HCT116 (cell line): ENCODE data around the gene ADGRG4. TPM values are rescaled to one million over a fixed set of nuclear protein-coding genes. Genes with fewer than 3 reads are reported as not detected.

Experiments
- ATAC-seq: fragments of 200-7000 bp; cut with Tn5 transposase; 2 replicates; pipeline ENCODE4 v1.9.1; 2020; ENCODE audit warnings: mild to moderate bottlenecking, moderate library complexity
- BruUV-seq: library from RNA; stranded (reverse); fragments of 400-500 nt; replicated peaks from 2 replicates; lab custom pipeline; 2021; lab: Mats Ljungman, UMichigan
- CTCF ChIA-PET: fragments of 300-600 bp; sonication (Branson Sonifier 250); formaldehyde crosslinking; loops from one replicate; lab custom pipeline; 2021; ENCODE audit warnings: antibody characterized with exemption; lab: Charles Lee
- POLR2A ChIA-PET: fragments of 300-600, 350-600 bp; sonication (Branson Sonifier 250); formaldehyde crosslinking; loops from one replicate; lab custom pipeline; 2021; ENCODE audit warnings: antibody characterized with exemption; lab: Charles Lee
- RAD21 ChIA-PET, 2 experiments: fragments of 300-600 bp; sonication (Branson Sonifier 250); formaldehyde crosslinking; loops; one replicate each; lab custom pipeline; 2023; ENCODE audit warnings: low total read pairs in 2 of 2; ENCODE audit not compliant: uncharacterized antibody in 2 of 2, unreplicated experiment in 2 of 2, low non-redundant PET in 1 of 2; lab: Charles Lee
- DNase-seq: peaks from one replicate; pipeline ENCODE4 v3.0.0-alpha.2; 2010; ENCODE audit warnings: low read depth, low spot score
- H2AFZ ChIP-seq: fragments of 200-600 bp; shearing (Covaris generic), sonication (generic); 2 replicates; pipeline ENCODE4 v1.6.1; 2017; ENCODE audit warnings: low read depth, mixed run types, mixed read lengths, antibody characterized with exemption, low read length; ENCODE audit not compliant: poor library complexity, severe bottlenecking
- H3K27ac ChIP-seq: 2 replicates; pipeline ENCODE4 v1.5.1; 2012; ENCODE audit warnings: low read depth, low read length
- H3K27me3 ChIP-seq: fragments of 200-600 bp; sonication (generic); 2 replicates; pipeline ENCODE4 v1.6.1; 2016; ENCODE audit warnings: mixed run types, low read length, mixed read lengths; ENCODE audit not compliant: insufficient read depth
- H3K36me3 ChIP-seq, 2 experiments: fragments of 200-500 bp in 1 of 2; fragments of 200-600 bp in 1 of 2; sonication (Bioruptor generic) in 1 of 2; sonication (generic) in 1 of 2; 2 replicates each; pipeline versions ENCODE4 v1.5.1 to v1.6.1; 2014 to 2016; ENCODE audit warnings: low read length in 2 of 2, inconsistent platforms in 1 of 2, mixed read lengths in 1 of 2, mixed run types in 1 of 2; ENCODE audit not compliant: insufficient read depth in 2 of 2, control insufficient read depth in 1 of 2
- H3K4me1 ChIP-seq, 2 experiments: fragments of 200-600 bp in 1 of 2; sonication (generic) in 1 of 2; 2 replicates each; pipeline versions ENCODE4 v1.5.1 to v1.6.1; 2012 to 2017; ENCODE audit warnings: low read length in 2 of 2, inconsistent platforms in 1 of 2, mild to moderate bottlenecking in 1 of 2, mixed read lengths in 1 of 2, mixed run types in 1 of 2, moderate library complexity in 1 of 2; ENCODE audit not compliant: insufficient read depth in 2 of 2, control insufficient read depth in 1 of 2
- H3K4me2 ChIP-seq: fragments of 200-600 bp; sonication (generic); 2 replicates; pipeline ENCODE4 v1.6.1; 2017; ENCODE audit warnings: mixed run types, low read length, mixed read lengths
- H3K4me3 ChIP-seq, 2 experiments: fragments of 200-600 bp in 1 of 2; sonication (generic) in 1 of 2; replicated peaks in 1 of 2; 2 replicates each; pipeline ENCODE4 v1.5.1; 2011 to 2016; ENCODE audit warnings: low read length in 2 of 2, control low read depth in 1 of 2, low read depth in 1 of 2, mild to moderate bottlenecking in 1 of 2, mixed read lengths in 1 of 2, mixed run types in 1 of 2
- H3K79me2 ChIP-seq: fragments of 200-600 bp; sonication (generic); 2 replicates; pipeline ENCODE4 v1.6.1; 2017; ENCODE audit warnings: mild to moderate bottlenecking, mixed run types, low read length, moderate library complexity, mixed read lengths; ENCODE audit not compliant: insufficient read depth
- H3K9ac ChIP-seq: fragments of 200-600 bp; sonication (generic); 2 replicates; pipeline ENCODE4 v1.6.1; 2016; ENCODE audit warnings: low read length, mixed read lengths
- H3K9me2 ChIP-seq: fragments of 200-600 bp; sonication (generic), shearing (Covaris generic); 2 replicates; pipeline ENCODE4 v1.6.1; 2017; ENCODE audit warnings: mixed run types, mild to moderate bottlenecking, moderate library complexity; ENCODE audit not compliant: insufficient read depth
- H3K9me3 ChIP-seq, 2 experiments: fragments of 200-500 bp in 1 of 2; fragments of 200-600 bp in 1 of 2; sonication (Bioruptor generic) in 1 of 2; sonication (generic) in 1 of 2; 2 replicates each; pipeline ENCODE4 v1.6.1; 2014 to 2017; ENCODE audit warnings: low read length in 2 of 2, mixed read lengths in 2 of 2, inconsistent platforms in 1 of 2, low read depth in 1 of 2, mild to moderate bottlenecking in 1 of 2, mixed run types in 1 of 2, moderate library complexity in 1 of 2; ENCODE audit not compliant: control insufficient read depth in 1 of 2, insufficient read depth in 1 of 2
- H4K20me1 ChIP-seq: fragments of 200-600 bp; sonication (generic), shearing (Covaris generic); 2 replicates; pipeline ENCODE4 v1.6.1; 2017; ENCODE audit warnings: mixed run types, mild to moderate bottlenecking, moderate library complexity; ENCODE audit not compliant: insufficient read depth
- CBX3 ChIP-seq: IDR thresholded peaks from 2 replicates; pipeline ENCODE4 v1.6.1; 2012; ENCODE audit warnings: low read depth
- CTCF ChIP-seq, 3 experiments: fragments of 200-600 bp in 1 of 3; sonication (generic) in 1 of 3; IDR thresholded peaks in 2 of 3; conservative IDR thresholded peaks in 1 of 3; 2 replicates each; pipeline ENCODE4 v1.5.1; 2012 to 2017; ENCODE audit warnings: low read depth in 2 of 3, low read length in 2 of 3, antibody characterized with exemption in 1 of 3, borderline replicate concordance in 1 of 3, control low read depth in 1 of 3, mild to moderate bottlenecking in 1 of 3, mixed read lengths in 1 of 3, mixed run types in 1 of 3, moderate library complexity in 1 of 3; ENCODE audit not compliant: insufficient read depth in 1 of 3
- EGR1 ChIP-seq: IDR thresholded peaks from 2 replicates; pipeline ENCODE4 v1.6.1; 2012; ENCODE audit warnings: low read depth
- ELF1 ChIP-seq: IDR thresholded peaks from 2 replicates; pipeline ENCODE4 v1.6.1; 2012; ENCODE audit warnings: low read depth, borderline replicate concordance
- EZH2 ChIP-seq: fragments of 200-600 bp; sonication (generic); IDR thresholded peaks from 2 replicates; pipeline ENCODE4 v1.6.1; 2017; ENCODE audit warnings: antibody characterized with exemption, mixed run types
- EZH2phosphoT487 ChIP-seq: fragments of 200-600 bp; IDR thresholded peaks from 2 replicates; pipeline ENCODE4 v1.6.1; 2018; ENCODE audit warnings: antibody characterized with exemption, borderline replicate concordance
- FOSL1 ChIP-seq: IDR thresholded peaks from 2 replicates; pipeline ENCODE4 v1.6.1; 2012; ENCODE audit warnings: low read depth
- JUND ChIP-seq: IDR thresholded peaks from 2 replicates; pipeline ENCODE4 v1.6.1; 2012
- MAX ChIP-seq: IDR thresholded peaks from 2 replicates; pipeline ENCODE4 v1.6.1; 2012
- POLR2A ChIP-seq: IDR thresholded peaks from 2 replicates; pipeline ENCODE4 v1.7.0; 2011; ENCODE audit warnings: borderline replicate concordance; ENCODE audit not compliant: insufficient read depth, insufficient read length; ENCODE audit errors: extremely low read depth
- POLR2AphosphoS5 ChIP-seq: IDR thresholded peaks from 2 replicates; pipeline ENCODE4 v1.6.1; 2011; ENCODE audit warnings: mild to moderate bottlenecking, low read depth, low read length, moderate library complexity
- RAD21 ChIP-seq: IDR thresholded peaks from 2 replicates; pipeline ENCODE4 v1.6.1; 2012; ENCODE audit warnings: low read depth, mild to moderate bottlenecking
- REST ChIP-seq: IDR thresholded peaks from 2 replicates; pipeline ENCODE4 v1.6.1; 2012; ENCODE audit warnings: low read depth
- SIN3A ChIP-seq: IDR thresholded peaks from 2 replicates; pipeline ENCODE4 v1.6.1; 2012; ENCODE audit warnings: low read depth
- SRF ChIP-seq: IDR thresholded peaks from 2 replicates; pipeline ENCODE4 v1.6.1; 2012; ENCODE audit warnings: low read depth
- TCF7L2 ChIP-seq: IDR thresholded peaks from 2 replicates; pipeline ENCODE4 v1.7.0; 2011; ENCODE audit warnings: borderline replicate concordance, inconsistent platforms; ENCODE audit not compliant: insufficient read depth, insufficient read length; ENCODE audit errors: extremely low read depth
- ZFX ChIP-seq: fragments of 450-650 bp; IDR thresholded peaks from 2 replicates; pipeline ENCODE4 v1.6.1; 2017
- ZNF274 ChIP-seq: fragments of 200-500 bp; sonication (Bioruptor generic); IDR thresholded peaks from 2 replicates; pipeline ENCODE4 v1.6.1; 2014; ENCODE audit warnings: mild to moderate bottlenecking, low read depth, low read length, inconsistent platforms
- intact Hi-C: fragments of 100-400 bp; cut with micrococcal nuclease; formaldehyde crosslinking; loops from 2 replicates; pipeline ENCODE4 v1.10.0; 2022
- total RNA-seq: library from RNA; stranded (reverse); gene quantifications from one replicate; pipeline ENCODE4 v1.2.1, GENCODE V29; 2021; ENCODE audit not compliant: unreplicated experiment

The ADGRG4 gene
- total RNA-seq, 1 experiment from 2014 or later, result not detected

- H3K9me3 ChIP-seq, result no peaks in the 10 kb centered on the region
- H3K4me2 ChIP-seq, result no peak overlapping the region
- intact Hi-C loops, result no loop called here
- no peaks in the 10 kb centered on the region for H3K36me3 ChIP-seq
- no peak overlapping the region for H3K27ac ChIP-seq
- H2AFZ ChIP-seq, result no peak overlapping the region
- RAD21 ChIA-PET, result no interaction called here
- no peaks in the 10 kb centered on the region for H3K9me2 ChIP-seq
- no peaks in the 10 kb centered on the region for H3K27me3 ChIP-seq
- H3K4me3 ChIP-seq, result no peak overlapping the region
- no TSS peak for BruUV-seq
- CTCF ChIA-PET, result no interaction called here
- H3K9ac ChIP-seq, result no peak overlapping the region
- TF ChIP-seq EGR1, result no peak
- TF ChIP-seq SRF, result no peak
- TF ChIP-seq POLR2AphosphoS5, result no peak
- no peak for TF ChIP-seq REST
- TF ChIP-seq CBX3, result no peak
- TF ChIP-seq POLR2A, result no peak
- no peak for TF ChIP-seq FOSL1
- TF ChIP-seq ZFX, result no peak
- no peak for TF ChIP-seq EZH2
- no peak for TF ChIP-seq ELF1
- no peak for TF ChIP-seq EZH2phosphoT487
- TF ChIP-seq JUND, result no peak
- TF ChIP-seq ZNF274, result no peak
- TF ChIP-seq TCF7L2, result no peak
- TF ChIP-seq SIN3A, result no peak
- no peak for TF ChIP-seq CTCF (IDR thresholded peaks at IDR 0.05 in 2 of 3, conservative IDR thresholded peaks at IDR 0.05 in 1 of 3; ENCODE audit: borderline replicate concordance in 1 of 3, insufficient read depth in 1 of 3, low read depth in 2 of 3, low read length in 2 of 3)
- TF ChIP-seq RAD21, result no peak
- TF ChIP-seq MAX, result no peak
- POLR2A ChIA-PET, result no interaction called here
- DNase-seq (no peak), ATAC-seq (no peak)
- no peaks in the 10 kb centered on the region for H3K4me1 ChIP-seq
- no peaks in the 10 kb centered on the region for H4K20me1 ChIP-seq
- H3K79me2 ChIP-seq, result no peaks in the 10 kb centered on the region
Observed at GRCh38 chrX:136423724-136424123, 123.0 kb downstream of the ADGRG4 start.
